HepG2 (cell line): Measurements from ENCODE around the gene JAK2.

ENCODE experiments used
- YY1 ChIP-seq: IDR thresholded peaks from 2 replicates; pipeline ENCODE4 v1.6.1; 2011; ENCODE audit warnings: low read length, low read depth, moderate library complexity, mild to moderate bottlenecking; ENCODE audit not compliant: insufficient read depth, insufficient replicate concordance
- ZBTB7A ChIP-seq: sonication (generic); formaldehyde crosslinking; IDR thresholded peaks from 2 replicates; pipeline ENCODE4 v1.8.0; 2022; ENCODE audit warnings: mild to moderate bottlenecking, missing genetic modification reagents

DNA sequence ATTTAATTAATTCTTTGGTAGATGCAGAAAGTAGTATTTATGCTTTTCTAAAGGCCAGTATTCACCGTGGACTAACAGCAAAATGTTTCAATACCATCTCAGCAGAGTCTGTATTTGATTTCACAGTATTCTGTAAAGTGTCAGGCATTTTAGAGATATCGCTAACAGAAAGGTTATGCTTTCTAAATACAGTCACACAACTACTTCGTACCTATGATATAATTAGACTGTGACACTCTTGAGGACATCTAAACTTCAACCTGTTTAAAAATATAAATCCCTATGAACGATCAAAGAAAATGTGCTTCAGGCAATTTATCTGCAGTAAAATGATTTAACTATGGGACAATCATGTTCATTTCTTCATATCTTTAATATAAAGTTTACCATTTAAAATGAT, 41.7 kb upstream of the JAK2 start:
- TF ChIP-seq YY1 (no peak), ZBTB7A (no peak)
